ENCODE measurements around the gene SERP2.

Gene SERP2

DNA sequence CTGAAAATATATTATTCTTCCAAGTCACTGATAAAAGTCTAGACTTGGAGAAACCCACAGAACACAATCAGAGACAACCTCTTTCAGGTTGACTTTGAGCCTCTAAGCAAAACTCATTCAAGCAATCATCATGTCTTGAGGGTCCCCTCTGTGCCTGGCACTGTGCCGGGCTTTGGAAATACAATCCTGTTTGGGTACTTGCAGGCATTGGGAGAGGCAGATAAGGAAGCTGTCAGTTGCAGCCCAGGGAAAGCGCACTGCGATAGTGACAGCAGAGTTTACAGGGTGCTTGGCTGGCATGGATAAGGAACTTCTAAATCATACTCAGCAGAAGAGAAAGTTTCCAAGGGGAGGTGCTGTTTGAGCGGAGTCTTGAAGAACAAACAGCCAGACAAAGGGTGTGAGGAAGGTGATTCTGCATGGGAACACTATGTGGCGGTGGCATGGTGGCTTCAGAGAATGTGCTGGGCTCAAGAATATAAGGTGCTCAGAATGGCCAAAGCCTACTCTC lies 9.1 kb downstream of the SERP2 start:
- no peak for TF ChIP-seq ZNF169 (tag by site-specific recombination; IDR thresholded peaks at IDR 0.05)
- no peak for TF ChIP-seq YY1 (tag by site-specific recombination; IDR thresholded peaks at IDR 0.05)
- TF ChIP-seq, protein P1, sequence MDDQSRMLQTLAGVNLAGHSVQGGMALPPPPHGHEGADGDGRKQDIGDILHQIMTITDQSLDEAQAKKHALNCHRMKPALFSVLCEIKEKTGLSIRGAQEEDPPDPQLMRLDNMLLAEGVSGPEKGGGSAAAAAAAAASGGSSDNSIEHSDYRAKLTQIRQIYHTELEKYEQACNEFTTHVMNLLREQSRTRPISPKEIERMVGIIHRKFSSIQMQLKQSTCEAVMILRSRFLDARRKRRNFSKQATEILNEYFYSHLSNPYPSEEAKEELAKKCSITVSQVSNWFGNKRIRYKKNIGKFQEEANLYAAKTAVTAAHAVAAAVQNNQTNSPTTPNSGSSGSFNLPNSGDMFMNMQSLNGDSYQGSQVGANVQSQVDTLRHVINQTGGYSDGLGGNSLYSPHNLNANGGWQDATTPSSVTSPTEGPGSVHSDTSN (CRISPR knock-in tag; IDR thresholded peaks at IDR 0.05) = no peak
- TF ChIP-seq, protein P2, sequence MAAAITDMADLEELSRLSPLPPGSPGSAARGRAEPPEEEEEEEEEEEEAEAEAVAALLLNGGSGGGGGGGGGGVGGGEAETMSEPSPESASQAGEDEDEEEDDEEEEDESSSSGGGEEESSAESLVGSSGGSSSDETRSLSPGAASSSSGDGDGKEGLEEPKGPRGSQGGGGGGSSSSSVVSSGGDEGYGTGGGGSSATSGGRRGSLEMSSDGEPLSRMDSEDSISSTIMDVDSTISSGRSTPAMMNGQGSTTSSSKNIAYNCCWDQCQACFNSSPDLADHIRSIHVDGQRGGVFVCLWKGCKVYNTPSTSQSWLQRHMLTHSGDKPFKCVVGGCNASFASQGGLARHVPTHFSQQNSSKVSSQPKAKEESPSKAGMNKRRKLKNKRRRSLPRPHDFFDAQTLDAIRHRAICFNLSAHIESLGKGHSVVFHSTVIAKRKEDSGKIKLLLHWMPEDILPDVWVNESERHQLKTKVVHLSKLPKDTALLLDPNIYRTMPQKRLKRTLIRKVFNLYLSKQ (tag by site-specific recombination; IDR thresholded peaks at IDR 0.05; ENCODE audit: borderline replicate concordance) = no peak
- TF ChIP-seq ZEB2 (tag by site-specific recombination; IDR thresholded peaks at IDR 0.05) = no peak
- no peak for TF ChIP-seq ZBTB8A (tag by site-specific recombination; IDR thresholded peaks at IDR 0.05)
- no peak for TF ChIP-seq MYNN (tag by site-specific recombination; IDR thresholded peaks at IDR 0.05; ENCODE audit: borderline replicate concordance)
- TF ChIP-seq ZNF629 (tag by site-specific recombination; IDR thresholded peaks at IDR 0.05) = no peak
- no peak for TF ChIP-seq ZNF776 (tag by site-specific recombination; IDR thresholded peaks at IDR 0.05; ENCODE audit: borderline replicate concordance)
- TF ChIP-seq ZNF747 (tag by site-specific recombination; IDR thresholded peaks at IDR 0.05) = no peak
- no peak for TF ChIP-seq ZNF529 (tag by site-specific recombination; IDR thresholded peaks at IDR 0.05; ENCODE audit: insufficient replicate concordance)
- TF ChIP-seq, protein P3, sequence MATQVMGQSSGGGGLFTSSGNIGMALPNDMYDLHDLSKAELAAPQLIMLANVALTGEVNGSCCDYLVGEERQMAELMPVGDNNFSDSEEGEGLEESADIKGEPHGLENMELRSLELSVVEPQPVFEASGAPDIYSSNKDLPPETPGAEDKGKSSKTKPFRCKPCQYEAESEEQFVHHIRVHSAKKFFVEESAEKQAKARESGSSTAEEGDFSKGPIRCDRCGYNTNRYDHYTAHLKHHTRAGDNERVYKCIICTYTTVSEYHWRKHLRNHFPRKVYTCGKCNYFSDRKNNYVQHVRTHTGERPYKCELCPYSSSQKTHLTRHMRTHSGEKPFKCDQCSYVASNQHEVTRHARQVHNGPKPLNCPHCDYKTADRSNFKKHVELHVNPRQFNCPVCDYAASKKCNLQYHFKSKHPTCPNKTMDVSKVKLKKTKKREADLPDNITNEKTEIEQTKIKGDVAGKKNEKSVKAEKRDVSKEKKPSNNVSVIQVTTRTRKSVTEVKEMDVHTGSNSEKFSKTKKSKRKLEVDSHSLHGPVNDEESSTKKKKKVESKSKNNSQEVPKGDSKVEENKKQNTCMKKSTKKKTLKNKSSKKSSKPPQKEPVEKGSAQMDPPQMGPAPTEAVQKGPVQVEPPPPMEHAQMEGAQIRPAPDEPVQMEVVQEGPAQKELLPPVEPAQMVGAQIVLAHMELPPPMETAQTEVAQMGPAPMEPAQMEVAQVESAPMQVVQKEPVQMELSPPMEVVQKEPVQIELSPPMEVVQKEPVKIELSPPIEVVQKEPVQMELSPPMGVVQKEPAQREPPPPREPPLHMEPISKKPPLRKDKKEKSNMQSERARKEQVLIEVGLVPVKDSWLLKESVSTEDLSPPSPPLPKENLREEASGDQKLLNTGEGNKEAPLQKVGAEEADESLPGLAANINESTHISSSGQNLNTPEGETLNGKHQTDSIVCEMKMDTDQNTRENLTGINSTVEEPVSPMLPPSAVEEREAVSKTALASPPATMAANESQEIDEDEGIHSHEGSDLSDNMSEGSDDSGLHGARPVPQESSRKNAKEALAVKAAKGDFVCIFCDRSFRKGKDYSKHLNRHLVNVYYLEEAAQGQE (tag by site-specific recombination; IDR thresholded peaks at IDR 0.05) = no peak
- no peak for TF ChIP-seq HOXA7 (CRISPR knock-in tag; IDR thresholded peaks at IDR 0.05; ENCODE audit: borderline replicate concordance)
- TF ChIP-seq, protein P4, sequence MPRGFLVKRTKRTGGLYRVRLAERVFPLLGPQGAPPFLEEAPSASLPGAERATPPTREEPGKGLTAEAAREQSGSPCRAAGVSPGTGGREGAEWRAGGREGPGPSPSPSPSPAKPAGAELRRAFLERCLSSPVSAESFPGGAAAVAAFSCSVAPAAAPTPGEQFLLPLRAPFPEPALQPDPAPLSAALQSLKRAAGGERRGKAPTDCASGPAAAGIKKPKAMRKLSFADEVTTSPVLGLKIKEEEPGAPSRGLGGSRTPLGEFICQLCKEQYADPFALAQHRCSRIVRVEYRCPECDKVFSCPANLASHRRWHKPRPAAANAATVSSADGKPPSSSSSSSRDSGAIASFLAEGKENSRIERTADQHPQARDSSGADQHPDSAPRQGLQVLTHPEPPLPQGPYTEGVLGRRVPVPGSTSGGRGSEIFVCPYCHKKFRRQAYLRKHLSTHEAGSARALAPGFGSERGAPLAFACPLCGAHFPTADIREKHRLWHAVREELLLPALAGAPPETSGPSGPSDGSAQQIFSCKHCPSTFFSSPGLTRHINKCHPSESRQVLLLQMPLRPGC (tag by site-specific recombination; IDR thresholded peaks at IDR 0.05) = no peak
- TF ChIP-seq ZSCAN30 (tag by site-specific recombination; IDR thresholded peaks at IDR 0.05) = no peak
- no peak for TF ChIP-seq ZNF2 (tag by site-specific recombination; IDR thresholded peaks at IDR 0.05)
- TF ChIP-seq, protein P5, sequence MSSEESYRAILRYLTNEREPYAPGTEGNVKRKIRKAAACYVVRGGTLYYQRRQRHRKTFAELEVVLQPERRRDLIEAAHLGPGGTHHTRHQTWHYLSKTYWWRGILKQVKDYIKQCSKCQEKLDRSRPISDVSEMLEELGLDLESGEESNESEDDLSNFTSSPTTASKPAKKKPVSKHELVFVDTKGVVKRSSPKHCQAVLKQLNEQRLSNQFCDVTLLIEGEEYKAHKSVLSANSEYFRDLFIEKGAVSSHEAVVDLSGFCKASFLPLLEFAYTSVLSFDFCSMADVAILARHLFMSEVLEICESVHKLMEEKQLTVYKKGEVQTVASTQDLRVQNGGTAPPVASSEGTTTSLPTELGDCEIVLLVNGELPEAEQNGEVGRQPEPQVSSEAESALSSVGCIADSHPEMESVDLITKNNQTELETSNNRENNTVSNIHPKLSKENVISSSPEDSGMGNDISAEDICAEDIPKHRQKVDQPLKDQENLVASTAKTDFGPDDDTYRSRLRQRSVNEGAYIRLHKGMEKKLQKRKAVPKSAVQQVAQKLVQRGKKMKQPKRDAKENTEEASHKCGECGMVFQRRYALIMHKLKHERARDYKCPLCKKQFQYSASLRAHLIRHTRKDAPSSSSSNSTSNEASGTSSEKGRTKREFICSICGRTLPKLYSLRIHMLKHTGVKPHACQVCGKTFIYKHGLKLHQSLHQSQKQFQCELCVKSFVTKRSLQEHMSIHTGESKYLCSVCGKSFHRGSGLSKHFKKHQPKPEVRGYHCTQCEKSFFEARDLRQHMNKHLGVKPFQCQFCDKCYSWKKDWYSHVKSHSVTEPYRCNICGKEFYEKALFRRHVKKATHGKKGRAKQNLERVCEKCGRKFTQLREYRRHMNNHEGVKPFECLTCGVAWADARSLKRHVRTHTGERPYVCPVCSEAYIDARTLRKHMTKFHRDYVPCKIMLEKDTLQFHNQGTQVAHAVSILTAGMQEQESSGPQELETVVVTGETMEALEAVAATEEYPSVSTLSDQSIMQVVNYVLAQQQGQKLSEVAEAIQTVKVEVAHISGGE (tag by site-specific recombination; conservative IDR thresholded peaks at IDR 0.05; ENCODE audit: low read depth) = no peak
- CTCF ChIA-PET = no interaction called here

More for the DNA sequence above, 9.1 kb downstream of the SERP2 start:
- Histone ChIP-seq H3K4me3 (ENCODE audit: low read depth, low read length) (no peak overlapping the region), H3K4me1 (ENCODE audit: control insufficient read depth, insufficient read depth, low read length) (no peaks in the 10 kb centered on the region), H3K9me3 (ENCODE audit: control insufficient read depth, insufficient read depth, low read depth, low read length) (no peaks in the 10 kb centered on the region), H3K27ac (ENCODE audit: extremely low read depth, low read depth, low read length) (no peak overlapping the region), H3K36me3 (ENCODE audit: control insufficient read depth in 2 of 2, insufficient read depth in 1 of 2, low read length in 2 of 2) (no peaks in the 10 kb centered on the region)
- POLR2A ChIA-PET = interaction anchor here (0.6 to 0.7 kb wide), 2 partner anchors 34 to 56 kb away, joined by 3 to 4 read pairs; no protein-coding TSS in a partner anchor

All from HEK293 (cell line).